HUES6 (cell line): ENCODE measurements around the gene IQUB.
"Not testable (repeated sequence)": the region's sequence is repeated elsewhere in the genome, so short reads cannot be mapped to it uniquely, and the experiment has no call there.

Source experiments
- H3K27ac ChIP-seq: 2 replicates; pipeline ENCODE4 v1.7.0; 2013; ENCODE audit warnings: low read depth, mild to moderate bottlenecking, low read length, inconsistent platforms
- H3K27me3 ChIP-seq: 2 replicates; pipeline ENCODE4 v1.6.1; 2013; ENCODE audit warnings: low read length; ENCODE audit not compliant: control insufficient read depth, insufficient read depth
- H3K36me3 ChIP-seq: 2 replicates; pipeline ENCODE4 v1.6.1; 2013; ENCODE audit warnings: low read length; ENCODE audit not compliant: control insufficient read depth, insufficient read depth
- H3K4me1 ChIP-seq: 2 replicates; pipeline ENCODE4 v1.6.1; 2013; ENCODE audit warnings: low read length; ENCODE audit not compliant: control insufficient read depth, insufficient read depth
- H3K4me3 ChIP-seq: 2 replicates; pipeline ENCODE4 v1.5.1; 2013; ENCODE audit warnings: low read depth, low read length
- H3K9ac ChIP-seq: one replicate; pipeline ENCODE4 v1.6.1; 2013; ENCODE audit warnings: mild to moderate bottlenecking, low read length
- H3K9me3 ChIP-seq: 2 replicates; pipeline ENCODE4 v1.6.1; 2013; ENCODE audit warnings: low read depth, low read length; ENCODE audit not compliant: control insufficient read depth, insufficient read depth

IQUB gene

GRCh38 chr7:123410273-123410904, 124.0 kb downstream of the IQUB start:
- Histone ChIP-seq H3K4me3 (no peak overlapping the region), H3K27me3 (no peaks in the 10 kb centered on the region), H3K27ac (no peak overlapping the region), H3K36me3 (no peaks in the 10 kb centered on the region), H3K9ac (no peak overlapping the region), H3K9me3 (no peaks in the 10 kb centered on the region), H3K4me1 (peaks cover 4% of the 10 kb centered on the region; the same call in 1 of the 2 replicates)

DNA sequence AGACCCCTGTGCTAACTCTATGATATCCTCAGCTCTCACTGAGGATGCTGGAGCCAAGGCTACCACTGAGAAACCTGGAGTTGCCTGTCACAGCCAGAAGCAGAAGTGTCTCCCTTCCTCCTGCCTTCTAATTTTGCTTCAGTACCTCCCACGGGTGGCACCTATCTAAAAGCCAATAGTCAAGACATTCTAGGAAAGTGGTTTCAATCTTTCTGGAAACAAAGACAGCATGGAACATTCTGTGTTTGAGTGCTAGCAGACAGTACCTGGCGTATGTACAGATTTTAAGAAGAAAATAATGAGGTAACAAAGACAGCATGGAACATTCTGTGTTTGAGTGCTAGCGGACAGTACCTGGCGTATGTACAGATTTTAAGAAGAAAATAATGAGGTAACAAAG, 126.4 kb downstream of the IQUB start:
- not testable (repeated sequence) for H3K27ac ChIP-seq, H3K9ac ChIP-seq, H3K4me1 ChIP-seq, H3K4me3 ChIP-seq, H3K9me3 ChIP-seq, H3K27me3 ChIP-seq, H3K36me3 ChIP-seq
